Caco-2 (cell line): ENCODE measurements around the gene SLC5A2. TPM values are rescaled to one million over a fixed set of nuclear protein-coding genes. Genes with fewer than 3 reads are reported as not detected.

ENCODE experiments used
- BruUV-seq: library from RNA; stranded (reverse); fragments of 400-500 nt; replicated peaks from 2 replicates; lab custom pipeline; 2021; lab: Mats Ljungman, UMichigan
- CTCF ChIA-PET: fragments of 300-600 bp; sonication (Branson Sonifier 250); formaldehyde crosslinking; loops from one replicate; lab custom pipeline; 2022; ENCODE audit warnings: antibody characterized with exemption; lab: Charles Lee
- POLR2A ChIA-PET: fragments of 300-600 bp; sonication (Branson Sonifier 250); formaldehyde crosslinking; loops from one replicate; lab custom pipeline; 2022; ENCODE audit warnings: antibody characterized with exemption; lab: Charles Lee
- DNase-seq, 2 experiments: peaks; one replicate each; pipeline versions ENCODE4 v3.0.0 to v3.0.0-alpha.2; 2020 to 2022
- H3K27me3 ChIP-seq: replicated peaks from 2 replicates; pipeline ENCODE4 v1.6.0; 2011; ENCODE audit warnings: low read length; ENCODE audit not compliant: control insufficient read depth, insufficient read depth
- H3K36me3 ChIP-seq: 2 replicates; pipeline ENCODE4 v1.5.1; 2011; ENCODE audit warnings: low read length; ENCODE audit not compliant: control insufficient read depth, insufficient read depth
- H3K4me1 ChIP-seq: fragments of 250-450 bp; sonication (Bioruptor Pico); 2 replicates; pipeline ENCODE4 v1.5.1; 2020; ENCODE audit warnings: mild to moderate bottlenecking
- H3K4me3 ChIP-seq: 2 replicates; pipeline ENCODE4 v1.5.1; 2011; ENCODE audit warnings: low read depth, mild to moderate bottlenecking, control low read depth, low read length
- H3K9me3 ChIP-seq: fragments of 250-450 bp; sonication (Bioruptor Pico); 2 replicates; pipeline ENCODE4 v1.5.1; 2020; ENCODE audit warnings: mild to moderate bottlenecking, moderate library complexity
- H3K27ac Mint-ChIP-seq: one replicate; pipeline ENCODE4 v1.8.0; 2022; ENCODE audit warnings: mixed read lengths; ENCODE audit not compliant: unreplicated experiment
- H3K27me3 Mint-ChIP-seq: one replicate; pipeline ENCODE4 v1.8.0; 2022; ENCODE audit warnings: mixed read lengths; ENCODE audit not compliant: insufficient read depth, unreplicated experiment
- H3K36me3 Mint-ChIP-seq: one replicate; pipeline ENCODE4 v1.8.0; 2022; ENCODE audit warnings: mild to moderate bottlenecking, mixed read lengths; ENCODE audit not compliant: insufficient read depth, unreplicated experiment
- H3K4me1 Mint-ChIP-seq: one replicate; pipeline ENCODE4 v1.8.0; 2022; ENCODE audit warnings: low read depth, mixed read lengths; ENCODE audit not compliant: unreplicated experiment
- H3K4me3 Mint-ChIP-seq: one replicate; pipeline ENCODE4 v1.8.0; 2022; ENCODE audit warnings: mild to moderate bottlenecking, moderate library complexity, mixed read lengths; ENCODE audit not compliant: unreplicated experiment
- H3K9me3 Mint-ChIP-seq: one replicate; pipeline ENCODE4 v1.8.0; 2022; ENCODE audit warnings: mixed read lengths; ENCODE audit not compliant: unreplicated experiment
- intact Hi-C: fragments of 100-400 bp; cut with micrococcal nuclease; formaldehyde crosslinking; loops from one replicate; pipeline ENCODE4 v1.10.0; 2022; ENCODE audit not compliant: unreplicated experiment
- total RNA-seq: library from RNA; stranded (reverse); gene quantifications from 2 replicates; pipeline ENCODE4 v1.2.3, GENCODE V29; 2022
- TF ChIP-seq, protein P1 (sequence below), 2 experiments: fragments of 200-600 bp in 1 of 2; IDR thresholded peaks; 1 replicate in 1 of 2; 2 replicates in 1 of 2; pipeline versions ENCODE4 v1.5.1 to v1.8.0; 2011 to 2022; ENCODE audit warnings: antibody characterized with exemption in 1 of 2, control low read depth in 1 of 2, inconsistent platforms in 1 of 2, low read depth in 1 of 2, low read length in 1 of 2, mild to moderate bottlenecking in 1 of 2, moderate library complexity in 1 of 2; ENCODE audit not compliant: insufficient read depth in 1 of 2, severe bottlenecking in 1 of 2, unreplicated experiment in 1 of 2

Gene SLC5A2
- total RNA-seq, 1 experiment from 2014 or later, result 3.0 TPM

- Mint-ChIP-seq H3K4me1 (peaks cover 24% of the 10 kb centered on the region), H3K9me3 (no peaks in the 10 kb centered on the region), H3K4me3 (peak overlapping the region; percentile 96), H3K36me3 (peaks cover 19% of the 10 kb centered on the region), H3K27me3 (no peaks in the 10 kb centered on the region), H3K27ac (peak overlapping the region; percentile 57)
- peaks cover 3% of the 10 kb centered on the region for H3K4me1 ChIP-seq
- H3K4me3 ChIP-seq, result no peak overlapping the region
- intact Hi-C loops, result no loop called here
- DNase-seq, result no peak
- TF ChIP-seq, protein P1, sequence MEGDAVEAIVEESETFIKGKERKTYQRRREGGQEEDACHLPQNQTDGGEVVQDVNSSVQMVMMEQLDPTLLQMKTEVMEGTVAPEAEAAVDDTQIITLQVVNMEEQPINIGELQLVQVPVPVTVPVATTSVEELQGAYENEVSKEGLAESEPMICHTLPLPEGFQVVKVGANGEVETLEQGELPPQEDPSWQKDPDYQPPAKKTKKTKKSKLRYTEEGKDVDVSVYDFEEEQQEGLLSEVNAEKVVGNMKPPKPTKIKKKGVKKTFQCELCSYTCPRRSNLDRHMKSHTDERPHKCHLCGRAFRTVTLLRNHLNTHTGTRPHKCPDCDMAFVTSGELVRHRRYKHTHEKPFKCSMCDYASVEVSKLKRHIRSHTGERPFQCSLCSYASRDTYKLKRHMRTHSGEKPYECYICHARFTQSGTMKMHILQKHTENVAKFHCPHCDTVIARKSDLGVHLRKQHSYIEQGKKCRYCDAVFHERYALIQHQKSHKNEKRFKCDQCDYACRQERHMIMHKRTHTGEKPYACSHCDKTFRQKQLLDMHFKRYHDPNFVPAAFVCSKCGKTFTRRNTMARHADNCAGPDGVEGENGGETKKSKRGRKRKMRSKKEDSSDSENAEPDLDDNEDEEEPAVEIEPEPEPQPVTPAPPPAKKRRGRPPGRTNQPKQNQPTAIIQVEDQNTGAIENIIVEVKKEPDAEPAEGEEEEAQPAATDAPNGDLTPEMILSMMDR (IDR thresholded peaks at IDR 0.05; ENCODE audit: insufficient read depth in 1 of 2, low read depth in 1 of 2, low read length in 1 of 2, severe bottlenecking in 1 of 2, unreplicated experiment in 1 of 2), result no peak
- no peaks in the 10 kb centered on the region for H3K27me3 ChIP-seq
- BruUV-seq, result no TSS peak
- ChIA-PET CTCF (interaction anchor here (1.0 to 1.1 kb wide), 2 partner anchors 15 to 22 kb away, joined by 3 read pairs; no protein-coding TSS in a partner anchor), POLR2A (no interaction called here)
- no peaks in the 10 kb centered on the region for H3K9me3 ChIP-seq
- no peaks in the 10 kb centered on the region for H3K36me3 ChIP-seq
These were observed 9.5 kb upstream of the SLC5A2 start for GRCh38 chr16:31473264-31473984.

DNA sequence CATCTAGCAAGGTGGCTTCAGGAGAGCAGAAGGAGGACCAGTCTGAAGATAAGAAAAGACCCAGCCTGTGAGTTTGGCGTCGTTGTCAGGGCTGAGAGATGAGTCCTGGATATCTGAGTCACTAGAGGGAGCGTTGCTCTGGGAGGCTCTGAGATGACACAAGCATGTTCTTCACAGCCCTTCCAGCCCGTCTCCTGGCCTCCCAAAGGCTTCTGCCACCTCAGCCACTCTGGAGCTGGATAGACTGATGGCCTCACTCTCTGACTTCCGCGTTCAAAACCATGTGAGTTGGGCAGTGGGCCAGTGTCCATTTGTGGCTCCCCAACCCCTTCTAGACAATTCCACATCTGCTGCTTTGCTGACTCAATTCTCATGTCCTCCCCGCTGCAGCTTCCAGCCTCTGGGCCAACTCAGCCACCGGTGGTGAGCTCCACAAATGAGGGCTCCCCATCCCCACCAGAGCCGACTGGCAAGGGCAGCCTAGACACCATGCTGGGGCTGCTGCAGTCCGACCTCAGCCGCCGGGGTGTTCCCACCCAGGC is 8.7 kb upstream of the SLC5A2 start:
- no peaks in the 10 kb centered on the region for H3K27me3 Mint-ChIP-seq
- H3K27ac Mint-ChIP-seq, result no peak overlapping the region
- peaks cover 24% of the 10 kb centered on the region for H3K4me1 Mint-ChIP-seq
- Histone ChIP-seq H3K9me3 (no peaks in the 10 kb centered on the region), H3K4me3 (no peak overlapping the region), H3K36me3 (no peaks in the 10 kb centered on the region), H3K27me3 (no peaks in the 10 kb centered on the region), H3K4me1 (peaks cover 3% of the 10 kb centered on the region)
- POLR2A ChIA-PET, result no interaction called here
- TF ChIP-seq, protein P1 (IDR thresholded peaks at IDR 0.05; ENCODE audit: insufficient read depth in 1 of 2, low read depth in 1 of 2, low read length in 1 of 2, severe bottlenecking in 1 of 2, unreplicated experiment in 1 of 2), result no peak
- CTCF ChIA-PET, result interaction anchor here (1.0 to 1.1 kb wide), 2 partner anchors 14 to 16 kb away, joined by 3 read pairs; no protein-coding TSS in a partner anchor
- intact Hi-C loops, result no loop called here
- BruUV-seq, result TSS peak; percentile 6
- peaks cover 19% of the 10 kb centered on the region for H3K36me3 Mint-ChIP-seq
- no peak overlapping the region for H3K4me3 Mint-ChIP-seq
- DNase-seq, result no peak
- H3K9me3 Mint-ChIP-seq, result no peaks in the 10 kb centered on the region

DNA sequence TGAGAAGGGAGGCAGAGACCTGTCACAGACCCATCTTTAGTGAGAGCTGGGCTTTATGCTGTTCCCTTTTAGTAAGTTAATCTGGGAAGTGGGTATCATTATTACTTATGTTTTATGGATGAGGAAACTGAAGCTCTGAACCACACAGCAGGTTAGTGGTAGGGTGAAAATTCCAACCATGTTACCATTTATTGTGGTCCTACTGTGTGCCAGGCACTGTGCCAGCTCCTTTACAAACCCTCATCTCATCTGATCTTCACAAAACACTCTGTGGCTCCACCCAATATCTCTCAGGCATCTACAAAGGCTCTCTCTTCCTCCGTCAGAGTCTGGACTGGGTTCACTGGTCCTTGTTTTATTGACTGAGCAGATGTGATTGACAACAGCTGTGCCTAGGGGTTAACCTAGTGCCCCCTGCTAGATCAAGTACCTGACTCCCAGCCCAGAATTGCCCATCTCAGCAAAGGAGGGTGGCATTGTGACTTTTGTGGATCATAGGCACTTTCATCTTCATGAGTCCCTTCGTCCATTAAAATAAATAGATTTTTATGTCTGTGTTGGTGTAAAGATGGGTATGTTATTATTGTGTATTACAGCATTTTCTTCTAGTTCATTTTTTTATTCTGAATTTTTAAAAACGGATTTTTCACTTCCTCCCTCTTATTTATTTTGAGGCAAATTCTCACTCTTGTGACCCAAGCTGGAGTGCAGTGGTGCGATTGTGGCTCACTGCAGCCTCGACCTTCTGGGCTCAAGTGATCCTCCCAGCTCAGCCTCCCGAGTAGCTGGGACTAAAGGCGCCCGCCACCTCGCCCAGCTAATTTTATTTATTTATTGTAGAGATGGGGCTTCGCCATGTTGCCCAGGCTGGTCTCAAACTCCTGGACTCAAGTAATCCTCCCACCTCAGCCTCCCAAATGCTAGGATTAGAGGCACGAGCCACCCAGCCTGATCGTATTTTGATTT is 7.9 kb upstream of the SLC5A2 start:
- no peak for DNase-seq
- intact Hi-C loops, result no loop called here
- H3K4me1 ChIP-seq, result peaks cover 3% of the 10 kb centered on the region
- Mint-ChIP-seq H3K4me1 (peaks cover 24% of the 10 kb centered on the region), H3K27ac (no peak overlapping the region), H3K27me3 (no peaks in the 10 kb centered on the region), H3K9me3 (no peaks in the 10 kb centered on the region), H3K4me3 (no peak overlapping the region), H3K36me3 (peaks cover 24% of the 10 kb centered on the region)
- CTCF ChIA-PET, result interaction anchor here (1.0 to 3.6 kb wide), 3 partner anchors 15 to 17 kb away, joined by 3 to 33 read pairs (median 3); partner anchors contain the start of gene ARMC5
- H3K4me3 ChIP-seq, result no peak overlapping the region
- H3K27me3 ChIP-seq, result no peaks in the 10 kb centered on the region
- no peaks in the 10 kb centered on the region for H3K9me3 ChIP-seq
- BruUV-seq, result no TSS peak
- TF ChIP-seq, protein P1 (IDR thresholded peaks at IDR 0.05; ENCODE audit: insufficient read depth in 1 of 2, low read depth in 1 of 2, low read length in 1 of 2, severe bottlenecking in 1 of 2, unreplicated experiment in 1 of 2), result no peak
- no peaks in the 10 kb centered on the region for H3K36me3 ChIP-seq
- POLR2A ChIA-PET, result no interaction called here
